PFSK-1 (cell line): ENCODE data around the gene PCNT.

Experiments
- FOXP2 ChIP-seq: optimal IDR thresholded peaks from 2 replicates; pipeline ENCODE3; 2011; ENCODE audit warnings: borderline replicate concordance, control low read depth, inconsistent platforms; ENCODE audit not compliant: insufficient read depth; ENCODE audit errors: extremely low read length, extremely low read depth
- POLR2AphosphoS5 ChIP-seq: IDR thresholded peaks from 2 replicates; pipeline ENCODE4 v1.6.1; 2012; ENCODE audit warnings: low read depth, mild to moderate bottlenecking, control low read depth, low read length, moderate library complexity
- REST ChIP-seq, 2 experiments: IDR thresholded peaks; 2 replicates each; pipeline versions ENCODE4 v1.6.1 to v1.8.0; 2011 to 2012; ENCODE audit warnings: low read depth in 2 of 2, low read length in 2 of 2, control low read depth in 1 of 2, inconsistent platforms in 1 of 2, mild to moderate bottlenecking in 1 of 2, moderate library complexity in 1 of 2; ENCODE audit not compliant: insufficient read depth in 1 of 2
- SIN3A ChIP-seq: IDR thresholded peaks from 2 replicates; pipeline ENCODE4 v1.6.1; 2012; ENCODE audit warnings: mild to moderate bottlenecking, low read length, moderate library complexity, borderline replicate concordance; ENCODE audit not compliant: insufficient read depth
- TAF1 ChIP-seq: IDR thresholded peaks from 2 replicates; pipeline ENCODE4 v1.6.1; 2012; ENCODE audit warnings: low read length, control low read depth, borderline replicate concordance; ENCODE audit not compliant: insufficient read depth

The PCNT gene

GRCh38 chr21:46351476-46352163 is 27.7 kb downstream of the PCNT start:
- no peak for TF ChIP-seq REST (IDR thresholded peaks at IDR 0.05; ENCODE audit: insufficient read depth in 1 of 2, low read depth in 2 of 2, low read length in 2 of 2)
- no peak for TF ChIP-seq POLR2AphosphoS5
- no peak for TF ChIP-seq SIN3A
- TF ChIP-seq TAF1, result no peak
- no peak for TF ChIP-seq FOXP2

DNA sequence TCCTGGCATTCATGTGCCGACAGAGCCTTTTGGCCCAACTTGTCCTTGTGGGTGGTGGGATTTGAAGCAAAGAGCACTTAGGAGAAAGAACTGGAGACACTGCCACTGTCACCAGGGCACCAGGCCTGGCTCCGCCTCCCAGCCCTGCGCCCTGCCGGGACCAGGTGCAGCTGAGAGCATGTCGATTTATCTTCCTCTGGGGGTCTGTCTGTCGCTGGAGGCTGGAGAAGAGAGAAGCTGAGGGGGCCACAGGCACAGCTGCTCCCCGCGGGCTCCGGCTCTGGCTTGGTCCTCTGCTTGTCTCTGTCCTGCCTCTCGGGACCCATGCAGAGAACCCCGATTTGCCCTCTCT is 28.2 kb downstream of the PCNT start:
- no peak for TF ChIP-seq REST (IDR thresholded peaks at IDR 0.05; ENCODE audit: insufficient read depth in 1 of 2, low read depth in 2 of 2, low read length in 2 of 2)
- no peak for TF ChIP-seq FOXP2
- no peak for TF ChIP-seq SIN3A
- TF ChIP-seq POLR2AphosphoS5, result no peak
- no peak for TF ChIP-seq TAF1

DNA sequence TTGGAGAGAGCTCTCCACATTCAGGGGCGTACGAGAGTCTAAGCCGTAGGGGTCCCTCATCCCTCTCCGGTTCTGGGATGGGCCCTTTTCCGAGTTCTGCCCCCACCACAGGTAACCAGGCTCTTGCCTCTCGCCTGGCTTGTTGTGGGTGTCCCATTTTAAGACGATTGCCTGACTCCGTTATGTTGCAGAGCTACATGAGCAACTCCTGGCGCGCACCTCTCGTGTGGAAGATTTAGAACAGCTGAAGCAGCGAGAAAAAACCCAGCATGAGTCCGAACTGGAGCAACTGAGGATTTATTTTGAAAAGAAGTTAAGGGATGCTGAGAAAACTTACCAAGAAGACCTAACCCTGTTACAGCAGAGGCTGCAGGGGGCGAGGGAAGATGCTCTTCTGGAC is 29.0 kb downstream of the PCNT start:
- no peak for TF ChIP-seq SIN3A
- no peak for TF ChIP-seq FOXP2
- no peak for TF ChIP-seq REST (IDR thresholded peaks at IDR 0.05; ENCODE audit: insufficient read depth in 1 of 2, low read depth in 2 of 2, low read length in 2 of 2)
- TF ChIP-seq TAF1, result no peak
- TF ChIP-seq POLR2AphosphoS5, result no peak

GRCh38 chr21:46354046-46354445 is 30.1 kb downstream of the PCNT start:
- no peak for TF ChIP-seq TAF1

GRCh38 chr21:46354518-46354917 is 30.6 kb downstream of the PCNT start:
- TF ChIP-seq REST (IDR thresholded peaks at IDR 0.05; ENCODE audit: insufficient read depth in 1 of 2, low read depth in 2 of 2, low read length in 2 of 2), result no peak
- TF ChIP-seq SIN3A, result no peak
- TF ChIP-seq FOXP2, result no peak
- TF ChIP-seq POLR2AphosphoS5, result no peak
- TF ChIP-seq TAF1, result no peak
